DMS114 treated with DMSO at 0.1 percent for 48 hours (cell line): Measurements from ENCODE around the gene SH2D3C.

Experiments used
- DNase-seq: peaks from one replicate; lab custom pipeline; 2025; ENCODE audit not compliant: unreplicated experiment; lab: John Stamatoyannopoulos, UW

SH2D3C gene

DNA sequence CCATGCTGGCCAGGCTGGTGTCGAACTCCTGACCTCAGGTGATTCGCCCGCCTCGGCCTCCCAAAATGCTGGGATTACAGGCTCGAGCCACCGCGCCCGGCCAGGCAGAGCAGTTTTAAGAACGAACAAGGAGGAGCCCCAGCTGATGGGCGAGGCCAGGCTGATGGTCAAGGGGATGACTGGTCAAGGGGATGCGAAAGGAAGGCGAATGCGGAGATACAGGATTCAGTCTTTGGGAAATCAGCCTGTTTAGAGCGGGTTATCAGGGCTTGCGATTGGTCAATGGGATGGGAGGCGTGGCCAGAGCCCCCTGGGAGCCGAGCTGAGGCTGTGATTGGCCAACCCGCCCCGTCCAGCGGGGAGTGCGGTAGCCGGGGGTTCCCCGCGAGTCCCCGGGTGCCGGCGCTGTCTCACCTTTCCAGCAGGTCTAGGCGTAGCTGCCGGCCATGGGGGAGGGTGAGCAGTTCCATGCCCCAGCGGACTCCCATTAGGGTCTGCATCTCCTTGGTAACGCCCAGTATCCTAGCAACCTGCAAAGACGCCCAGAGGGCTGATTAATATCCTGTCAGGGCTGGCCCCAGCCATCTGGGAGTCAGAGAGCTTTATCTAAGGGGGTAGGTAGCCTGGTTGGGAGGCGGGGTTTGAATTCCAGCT, 35.9 kb downstream of the SH2D3C start:
- DNase-seq, result no peak

DNA sequence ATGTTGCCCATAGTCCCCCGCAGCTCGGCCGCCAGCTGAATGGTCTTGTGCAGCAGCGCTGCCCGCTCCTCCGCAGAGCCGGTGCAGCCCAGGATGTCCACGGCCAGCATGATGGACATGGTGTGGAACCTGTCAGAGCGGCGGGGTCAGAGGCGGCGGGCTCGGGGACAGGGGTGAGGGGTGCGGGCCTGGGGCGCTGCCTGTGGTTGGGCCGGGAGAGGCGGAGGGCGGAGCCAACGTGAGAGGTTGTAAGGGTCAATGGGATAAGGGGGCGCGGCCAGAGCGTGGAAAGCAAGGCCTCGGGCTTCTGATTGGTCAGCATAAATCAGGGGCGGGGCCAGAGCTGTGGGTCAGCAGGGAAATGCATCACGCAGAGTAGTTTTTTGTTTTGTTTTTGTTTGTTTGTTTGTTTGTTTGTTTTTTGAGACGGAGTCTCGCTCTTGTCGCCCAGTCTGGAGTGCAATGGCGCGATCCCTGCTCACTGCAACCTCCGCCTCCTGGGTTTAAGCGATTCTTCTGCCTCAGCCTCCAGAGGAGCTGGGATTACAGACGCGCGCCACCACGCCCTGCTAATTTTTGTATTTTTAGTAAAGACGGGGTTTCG, 36.5 kb downstream of the SH2D3C start:
- DNase-seq, result no peak

DNA sequence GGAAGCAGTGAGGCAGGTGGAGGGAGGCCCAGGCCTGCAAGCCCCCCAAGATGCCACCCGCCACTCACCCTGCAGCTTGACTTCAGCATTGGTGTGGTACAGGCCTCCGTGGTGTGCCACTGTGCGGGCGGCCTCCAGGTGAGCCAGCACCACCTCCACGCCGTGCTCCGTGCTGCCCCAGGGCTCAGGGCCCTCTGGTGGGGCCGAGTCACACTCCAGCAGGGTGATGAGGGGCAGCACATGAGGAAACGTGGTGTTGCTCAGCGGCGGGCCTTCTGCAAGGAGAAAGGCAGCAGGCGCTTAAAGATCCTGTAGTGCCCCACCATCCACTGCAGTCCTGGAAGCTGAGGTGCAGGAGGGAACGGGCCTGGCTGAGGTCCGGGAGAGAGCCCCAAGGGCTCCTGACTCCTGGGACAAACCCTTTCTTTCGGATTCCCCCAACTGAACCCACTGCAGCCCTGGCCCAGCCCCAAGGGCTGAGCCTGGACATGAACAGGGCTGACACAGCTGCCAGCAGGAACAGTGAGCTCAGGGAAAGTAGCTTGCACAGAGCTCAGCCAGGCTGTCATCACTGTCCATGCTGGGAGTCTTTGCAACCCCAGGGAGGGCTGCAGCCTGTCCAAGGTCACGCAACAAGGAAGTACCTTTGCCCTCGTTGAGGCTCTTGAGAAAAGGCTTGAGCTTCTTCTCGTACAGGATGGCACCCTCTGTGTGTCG, 38.7 kb downstream of the SH2D3C start:
- DNase-seq, result no peak

DNA sequence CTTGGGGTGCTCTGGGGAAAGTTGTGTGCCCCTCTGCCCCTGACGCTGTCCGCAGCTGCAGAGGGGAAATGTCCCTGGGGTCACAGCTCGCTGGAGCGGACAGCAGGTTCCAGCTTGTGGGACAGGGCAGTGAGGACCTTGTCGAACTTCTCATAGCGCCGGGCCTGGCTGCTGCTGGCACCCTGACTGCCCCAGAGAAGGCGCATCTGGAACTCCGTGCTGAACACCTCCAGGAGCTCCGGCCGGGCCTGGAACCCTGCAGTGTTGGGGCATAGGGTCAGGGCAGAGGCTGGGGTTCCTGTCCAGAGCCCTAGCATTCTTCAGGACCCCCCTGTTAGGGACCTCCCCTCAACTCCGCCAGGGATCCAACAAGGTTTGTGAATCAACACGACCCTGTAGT, 39.8 kb downstream of the SH2D3C start:
- DNase-seq, result no peak

DNA sequence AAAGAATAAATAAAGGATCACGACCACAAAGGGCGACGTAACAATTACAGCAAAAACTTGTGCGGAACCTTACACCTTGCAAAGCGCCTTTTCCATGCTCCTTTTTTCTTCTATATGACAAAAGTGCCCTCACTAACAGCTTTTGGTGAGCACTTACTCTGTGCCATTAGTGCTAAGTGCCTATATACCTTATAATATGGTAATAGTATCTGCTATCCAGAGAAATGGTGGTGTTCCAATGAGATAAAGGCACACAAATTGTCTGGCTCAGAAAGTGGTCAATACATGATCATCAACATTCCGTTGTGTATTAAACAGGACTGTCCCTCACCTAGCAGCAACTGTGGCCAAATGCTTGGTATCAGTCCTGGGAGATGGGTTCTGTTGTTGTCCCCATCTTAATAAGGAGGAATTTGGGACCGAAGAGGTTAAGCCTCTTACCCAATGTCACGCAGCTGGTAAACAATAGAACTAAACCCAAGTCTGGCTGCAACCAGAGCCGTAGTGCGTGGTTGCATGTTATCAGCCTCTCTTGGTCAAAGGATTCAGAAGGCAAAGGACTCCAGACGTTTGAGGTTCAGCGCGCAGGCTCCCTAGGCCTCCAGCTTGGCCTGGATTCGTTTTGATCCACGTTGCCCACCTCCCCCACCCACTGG, 42.8 kb downstream of the SH2D3C start:
- DNase-seq, result no peak

DNA sequence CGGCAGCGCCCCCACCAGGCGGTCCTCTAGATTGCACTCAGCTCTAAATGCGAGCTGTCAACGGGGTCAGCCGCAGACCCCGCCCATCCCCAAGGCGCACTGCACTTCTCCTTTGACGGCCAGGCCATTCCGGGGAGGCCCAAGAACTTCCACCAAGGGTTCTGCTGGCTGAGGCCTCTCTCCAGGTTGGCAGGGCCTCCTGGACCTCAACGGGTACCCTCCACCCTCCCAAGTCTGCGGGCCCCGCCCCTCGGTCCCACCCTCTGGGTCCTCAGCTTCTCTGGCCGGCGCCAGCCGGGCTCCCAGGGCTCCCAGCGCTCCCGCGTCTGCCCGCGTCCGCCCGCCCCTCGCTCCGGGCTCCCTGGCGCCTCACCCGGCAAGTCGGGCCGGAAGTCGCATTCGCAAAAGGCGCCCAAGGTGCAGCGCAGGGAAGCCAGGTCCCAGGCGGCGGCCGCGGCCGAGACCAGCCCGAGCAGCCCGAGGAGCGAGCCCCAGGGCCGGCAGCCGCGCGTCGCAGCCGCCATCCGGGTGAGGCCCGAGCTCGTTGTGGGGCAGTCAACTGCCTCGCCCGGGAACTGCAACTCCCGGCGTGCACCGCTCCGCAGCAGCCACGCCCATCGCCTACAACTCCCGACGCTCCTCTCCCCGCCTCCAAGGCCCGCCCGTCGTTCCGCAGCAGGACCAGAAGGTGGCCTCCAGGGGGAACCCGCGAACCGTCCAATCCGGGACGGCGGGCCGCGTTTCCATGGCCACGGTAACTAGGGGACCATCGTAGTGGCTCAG, 43.5 kb downstream of the SH2D3C start, which contains the start of gene TOR2A:
Gene TOR2A, minus strand, starts transcription at position 548 of the 783 bp plus-strand sequence. Its CDS starts 24 bp downstream, at position 524.
- DNase-seq, result peak; percentile 85

DNA sequence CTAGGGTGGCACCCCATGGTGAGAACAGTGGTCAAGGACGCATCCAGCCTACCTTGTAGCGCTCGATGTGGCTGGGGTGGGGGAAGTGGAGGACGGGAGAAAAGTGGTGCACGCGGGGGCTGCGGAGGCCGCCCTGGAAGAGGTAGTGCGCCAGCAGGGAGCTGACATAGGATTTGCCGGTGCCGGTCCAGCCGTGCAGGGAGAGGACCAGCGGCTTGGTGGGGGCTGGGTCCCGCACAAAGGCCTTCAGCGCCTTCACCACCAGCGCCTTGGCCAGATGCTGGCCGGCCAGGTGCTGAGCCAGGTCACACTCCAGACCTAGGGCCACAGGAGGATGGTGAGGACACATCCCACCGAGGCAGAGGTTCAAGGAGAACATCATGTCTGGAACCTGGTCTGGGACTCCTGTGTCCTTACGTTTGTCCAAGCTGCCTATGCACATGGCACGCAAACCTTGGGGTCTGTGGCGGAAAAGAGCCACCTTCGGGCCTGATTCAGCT, 44.2 kb downstream of the SH2D3C start:
- DNase-seq, result no peak

DNA sequence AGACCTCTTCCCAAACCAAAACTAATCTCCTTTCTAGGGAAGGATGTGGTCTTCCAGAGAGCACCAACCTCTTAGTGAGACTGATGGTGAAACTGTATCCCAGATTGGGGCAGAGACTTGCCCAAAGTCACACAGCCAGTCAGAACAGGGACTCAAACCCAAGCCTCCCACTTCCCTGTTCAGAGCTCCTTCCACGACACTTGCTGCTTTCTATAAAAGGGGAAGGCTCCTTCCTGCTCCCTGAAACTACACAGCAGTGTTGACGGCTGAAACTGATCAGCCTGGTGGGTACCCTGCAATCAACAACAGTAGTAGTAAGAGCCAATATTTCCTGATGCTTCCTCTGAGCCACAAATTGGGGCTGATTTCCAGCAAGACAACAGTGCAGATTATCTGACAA, 44.9 kb downstream of the SH2D3C start:
- DNase-seq, result no peak

DNA sequence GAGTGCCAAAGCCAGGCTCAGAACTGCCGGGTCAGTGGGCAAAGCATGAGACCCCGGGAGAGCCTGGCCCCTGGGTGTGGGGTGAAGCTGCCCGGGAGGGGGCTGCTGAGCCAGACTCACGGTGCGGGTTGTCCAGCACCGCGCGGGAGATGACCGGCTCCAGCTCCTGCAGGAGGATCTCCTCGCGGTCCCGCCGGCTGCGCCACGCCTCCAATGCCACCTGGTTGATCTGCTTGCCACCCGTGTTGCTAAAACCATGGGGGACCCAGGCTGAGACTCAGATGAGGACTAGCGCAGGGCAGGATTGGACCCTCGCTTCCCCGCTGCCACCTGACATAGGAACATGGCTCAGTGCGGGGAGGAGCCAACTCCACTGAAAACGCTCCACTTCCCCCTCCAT, 46.0 kb downstream of the SH2D3C start:
- DNase-seq, result no peak

DNA sequence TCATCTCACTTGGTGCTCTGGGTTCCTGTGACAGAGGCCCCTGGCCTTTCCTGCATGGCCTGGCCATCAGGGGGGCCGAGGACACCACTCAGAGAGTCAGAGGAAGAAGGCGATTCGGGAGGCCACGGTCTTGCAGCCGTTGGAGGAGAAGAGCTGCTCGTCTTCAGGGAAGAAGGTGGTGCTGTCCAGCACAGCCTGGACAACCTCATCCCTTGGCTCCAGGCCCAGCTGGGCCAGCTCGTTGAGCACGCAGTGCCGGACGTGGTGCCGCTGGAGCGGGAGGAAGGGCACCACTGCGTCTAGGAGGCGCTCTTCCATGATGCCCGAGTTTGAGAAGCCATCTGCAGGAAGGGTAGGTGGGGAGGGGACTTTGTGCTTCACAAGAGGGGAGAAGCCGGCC, 46.5 kb downstream of the SH2D3C start:
- DNase-seq, result no peak

DNA sequence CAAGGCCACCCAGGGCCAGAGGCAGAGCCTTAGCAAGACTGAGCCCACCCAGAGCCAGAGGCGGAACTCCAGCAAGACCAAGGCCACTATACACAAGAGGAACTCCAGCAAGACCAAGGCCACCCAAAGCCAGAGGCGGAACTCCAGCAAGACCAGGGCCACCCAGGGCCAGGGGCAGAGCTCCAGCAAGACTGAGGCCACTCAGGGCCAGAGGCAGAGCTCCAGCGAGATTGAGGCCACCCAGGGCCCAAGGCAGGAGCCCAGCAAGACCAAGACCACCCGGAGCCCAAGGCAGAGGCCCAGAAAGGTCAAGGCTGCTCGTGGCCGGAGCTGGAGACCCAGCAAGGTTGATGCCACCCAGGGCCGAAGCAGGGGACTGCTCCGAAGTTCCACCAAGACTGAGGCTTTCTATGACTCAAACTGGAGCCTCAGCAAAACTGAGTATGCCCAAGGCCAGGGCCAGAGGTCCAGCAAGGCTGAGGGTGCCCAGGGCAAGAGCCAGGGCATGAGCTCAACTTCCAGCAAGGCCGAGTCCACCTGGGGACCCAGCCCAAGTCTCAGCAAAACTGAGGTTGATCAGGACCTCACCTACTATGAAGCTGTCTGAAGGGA, 47.6 kb downstream of the SH2D3C start:
- no peak for DNase-seq

DNA sequence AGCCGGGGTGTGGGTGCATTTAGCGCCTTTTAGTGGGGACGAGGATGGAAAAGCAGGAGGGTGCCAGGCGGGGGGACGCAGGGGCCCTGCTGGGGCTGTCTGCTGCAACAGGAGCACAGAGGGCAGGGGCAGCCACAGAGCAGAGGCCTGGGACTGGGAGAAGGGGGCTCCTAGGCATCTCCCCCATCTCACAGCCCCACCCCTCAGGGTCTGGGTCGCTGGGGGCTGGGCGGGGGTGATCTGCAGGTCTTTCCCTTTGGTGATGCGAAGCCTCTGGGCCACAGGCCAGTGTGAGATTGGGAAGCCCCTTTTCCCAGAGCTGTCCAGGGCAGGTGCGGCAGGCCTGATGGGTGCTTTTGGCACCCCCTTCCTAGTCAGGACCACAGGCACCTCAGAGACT, 48.2 kb downstream of the SH2D3C start:
- DNase-seq, result no peak

DNA sequence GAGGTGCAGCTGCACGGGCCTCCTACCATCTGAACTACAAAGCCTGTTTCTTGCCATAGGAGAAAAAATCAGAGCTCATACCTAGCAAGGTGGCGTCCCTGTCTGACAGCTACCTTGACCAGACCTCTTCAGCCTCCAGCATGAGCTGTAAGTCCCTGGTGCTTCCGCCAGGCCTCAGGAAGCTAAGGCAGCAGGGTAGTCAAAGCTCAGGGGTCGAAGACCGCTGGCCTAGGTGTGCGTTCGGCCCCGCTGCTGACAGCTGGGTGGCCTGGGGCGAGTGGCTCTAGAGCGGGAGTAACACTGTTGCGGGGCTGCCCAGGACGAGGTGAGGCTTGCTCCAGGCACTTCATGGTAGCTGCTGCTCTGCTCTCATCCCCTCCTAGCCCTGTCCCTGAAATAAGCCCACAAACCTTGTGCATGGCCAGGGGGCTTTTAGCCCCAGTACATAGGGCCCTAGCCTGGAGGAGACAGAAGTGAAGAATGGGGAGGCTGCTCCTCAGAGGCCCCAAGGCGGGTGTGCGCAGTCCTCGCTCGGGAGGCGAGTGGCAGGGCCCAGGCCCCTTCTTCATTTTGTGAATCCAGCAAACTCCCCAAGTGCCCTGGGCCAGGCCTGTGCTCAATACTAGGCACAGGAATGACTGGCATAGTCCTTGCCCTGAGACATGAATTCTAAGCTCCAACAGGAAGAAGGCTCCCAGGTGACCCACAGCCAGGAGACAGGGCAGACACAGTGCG, 48.8 kb downstream of the SH2D3C start:
- DNase-seq, result no peak

DNA sequence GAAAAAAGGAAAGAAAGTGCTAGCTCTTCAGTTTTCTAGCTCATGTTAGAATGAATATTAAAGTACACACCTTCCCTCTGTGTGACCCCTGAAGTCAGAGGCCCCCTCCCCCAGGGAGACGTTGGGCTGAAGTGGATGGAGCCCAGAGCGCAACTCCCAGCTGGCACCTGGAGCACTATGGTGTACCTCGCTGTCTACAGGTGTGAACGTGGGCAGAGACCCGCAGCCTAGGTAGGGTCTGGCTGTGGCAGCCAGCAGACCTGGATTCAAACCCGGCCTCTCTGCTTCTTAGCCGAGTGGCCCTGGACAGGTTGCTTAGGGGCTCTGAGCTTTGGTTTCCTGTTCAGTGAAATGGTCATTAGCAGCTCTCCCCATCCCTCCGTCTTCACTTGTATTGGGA, 49.7 kb downstream of the SH2D3C start:
- DNase-seq, result no peak

DNA sequence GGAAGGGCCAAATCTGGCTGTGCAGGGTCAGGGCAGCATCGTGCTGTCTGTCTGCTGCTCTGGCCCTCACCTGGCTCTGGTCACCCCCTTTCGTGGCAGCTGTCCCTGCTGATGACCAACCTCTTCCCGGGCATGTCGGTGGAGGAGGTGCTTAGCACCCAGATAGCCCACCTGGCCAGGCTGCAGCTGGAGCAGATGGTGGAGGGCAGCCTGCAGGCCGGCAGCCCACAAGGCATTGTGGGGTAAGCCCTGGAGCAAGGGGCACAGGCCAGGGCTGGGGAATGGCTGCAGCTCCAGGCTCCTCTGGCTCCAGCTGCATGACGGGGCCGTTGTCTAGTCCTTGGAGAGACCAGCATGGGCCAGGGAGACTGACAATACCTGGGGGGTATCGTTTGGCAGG, 51.6 kb downstream of the SH2D3C start:
- no peak for DNase-seq

DNA sequence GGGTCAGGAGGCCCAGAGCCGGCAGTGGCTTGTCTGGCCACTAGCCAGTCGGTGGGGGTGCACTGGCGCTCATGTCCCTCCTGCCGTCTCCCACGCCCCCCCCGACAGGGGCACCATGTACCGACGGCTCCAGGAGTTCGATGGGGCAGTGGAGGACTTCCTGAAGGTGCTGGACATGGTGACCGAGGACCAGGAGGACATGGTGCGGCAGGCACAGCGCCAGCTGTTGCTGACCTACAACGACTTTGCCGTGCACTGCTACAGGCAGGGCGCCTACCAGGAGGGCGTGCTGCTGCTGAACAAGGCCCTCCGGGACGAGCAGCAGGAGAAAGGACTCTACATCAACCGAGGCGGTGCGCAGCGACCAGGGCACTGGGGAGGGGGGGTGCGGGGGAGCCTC, 54.5 kb downstream of the SH2D3C start:
- no peak for DNase-seq

DNA sequence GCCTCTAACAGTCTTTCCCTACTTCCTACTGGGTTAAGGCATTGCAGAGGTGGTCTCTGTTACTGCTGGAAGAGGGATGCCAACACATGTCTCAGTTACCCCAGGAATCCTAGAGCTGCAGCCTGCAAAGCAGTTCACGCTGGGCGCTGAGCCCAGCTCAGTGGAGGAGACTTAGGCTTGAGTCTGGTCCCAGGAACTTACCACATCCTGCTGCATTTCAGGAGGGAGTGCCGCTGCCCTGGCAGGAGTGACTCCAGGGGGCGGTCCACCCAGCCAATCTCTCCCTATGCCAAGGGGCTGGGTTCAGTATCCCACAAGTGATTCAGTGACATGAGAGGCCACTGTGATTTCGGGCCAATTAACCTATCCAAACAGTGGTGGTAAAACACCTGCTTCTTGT, 55.0 kb downstream of the SH2D3C start:
- DNase-seq, result no peak

DNA sequence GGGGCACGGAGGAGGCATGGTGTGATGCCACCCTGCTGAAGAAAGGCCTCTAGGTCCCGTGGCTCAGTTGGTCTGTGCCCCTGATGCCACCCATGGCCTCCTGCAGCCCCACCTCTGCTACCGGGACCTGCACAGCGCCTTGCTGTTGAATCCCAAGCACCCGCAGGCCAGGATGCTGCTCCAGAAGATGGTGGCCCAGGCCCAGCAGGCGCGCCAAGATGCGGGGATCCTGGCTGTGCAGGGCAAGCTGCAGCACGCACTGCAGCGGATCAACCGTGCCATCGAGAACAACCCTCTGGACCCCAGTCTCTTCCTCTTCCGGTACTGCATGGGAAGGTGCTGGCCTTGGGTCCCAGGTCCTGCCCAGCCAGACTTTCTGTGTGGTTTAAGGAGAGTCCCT, 55.5 kb downstream of the SH2D3C start:
- DNase-seq, result no peak

DNA sequence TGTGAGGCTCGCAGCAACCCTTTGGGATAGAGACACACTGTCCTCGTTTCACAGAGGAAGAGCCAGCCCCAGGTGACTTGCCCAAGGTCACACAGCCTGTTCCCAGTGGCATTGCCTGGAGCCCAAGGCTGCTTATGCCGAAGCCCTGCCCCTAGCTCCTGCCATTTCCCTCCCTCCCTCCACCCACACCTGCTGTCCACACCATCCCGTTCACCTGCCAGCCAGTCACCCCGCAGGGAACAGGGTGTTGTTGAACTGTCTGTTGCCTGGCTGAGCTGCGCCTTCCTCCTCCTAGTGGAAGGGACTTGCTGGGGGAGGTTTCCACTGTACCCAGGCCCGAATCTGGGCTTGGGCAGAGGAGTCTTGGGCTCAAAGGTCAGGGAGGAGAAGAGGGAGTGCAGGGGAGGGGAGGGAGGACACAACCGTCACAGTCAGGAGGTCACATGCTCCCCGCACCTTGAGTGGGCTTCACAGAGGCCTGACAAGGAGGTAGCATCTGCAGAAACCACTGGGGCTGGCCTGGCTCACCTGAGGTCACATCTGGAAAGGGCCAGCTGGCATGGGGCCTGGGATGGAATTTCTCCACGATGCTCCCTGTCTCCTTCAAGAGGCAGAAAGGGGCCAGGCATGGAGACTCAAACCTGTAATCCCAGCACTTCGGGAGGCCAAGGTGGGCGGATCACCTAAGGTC, 56.3 kb downstream of the SH2D3C start:
- no peak for DNase-seq
